MCF 10A (cell line): ENCODE results near the gene TIGIT. TPM values are rescaled to one million over a fixed set of nuclear protein-coding genes. Genes with fewer than 3 reads are reported as not detected.
A peak's percentile ranks its signal among the peaks of the same experiment; 100 is the strongest.

Source experiments
- BruUV-seq: library from RNA; stranded (reverse); fragments of 400-500 nt; replicated peaks from 2 replicates; lab custom pipeline; 2021; lab: Mats Ljungman, UMichigan
- CTCF ChIA-PET: fragments of 300-600 bp; sonication (Branson Sonifier 250); formaldehyde crosslinking; extraction: SDS; loops from one replicate; lab custom pipeline; 2021; ENCODE audit warnings: antibody characterized with exemption, inconsistent platforms; lab: Yijun Ruan, JAX
- POLR2A ChIA-PET: fragments of 300-600, 350-650 bp; sonication (Branson Sonifier 250); formaldehyde crosslinking; extraction: SDS; loops from one replicate; lab custom pipeline; 2020; ENCODE audit warnings: antibody characterized with exemption, inconsistent platforms; lab: Yijun Ruan, JAX
- DNase-seq: peaks from one replicate; pipeline ENCODE4 v3.0.0-alpha.2; 2018; ENCODE audit not compliant: unreplicated experiment
- H3K27ac Mint-ChIP-seq: one replicate; pipeline ENCODE4 v1.8.0; 2022; ENCODE audit warnings: mild to moderate bottlenecking, low read depth, mixed read lengths; ENCODE audit not compliant: unreplicated experiment
- H3K27me3 Mint-ChIP-seq: one replicate; pipeline ENCODE4 v1.8.0; 2022; ENCODE audit warnings: mixed read lengths; ENCODE audit not compliant: insufficient read depth, unreplicated experiment
- H3K36me3 Mint-ChIP-seq: one replicate; pipeline ENCODE4 v1.8.0; 2022; ENCODE audit warnings: mild to moderate bottlenecking, moderate library complexity, mixed read lengths; ENCODE audit not compliant: insufficient read depth, unreplicated experiment
- H3K4me1 Mint-ChIP-seq: one replicate; pipeline ENCODE4 v1.8.0; 2022; ENCODE audit warnings: mixed read lengths; ENCODE audit not compliant: insufficient read depth, unreplicated experiment
- H3K4me3 Mint-ChIP-seq: one replicate; pipeline ENCODE4 v1.8.0; 2022; ENCODE audit warnings: mild to moderate bottlenecking, moderate library complexity, mixed read lengths; ENCODE audit not compliant: unreplicated experiment
- H3K9me3 Mint-ChIP-seq: one replicate; pipeline ENCODE4 v1.8.0; 2022; ENCODE audit warnings: mixed read lengths; ENCODE audit not compliant: unreplicated experiment
- CTCF ChIP-seq: fragments of 200-600 bp; IDR thresholded peaks from one replicate; pipeline ENCODE4 v1.8.0; 2022; ENCODE audit warnings: antibody characterized with exemption, mild to moderate bottlenecking; ENCODE audit not compliant: unreplicated experiment
- intact Hi-C: fragments of 100-400 bp; cut with micrococcal nuclease; formaldehyde crosslinking; loops from 2 replicates; pipeline ENCODE4 v1.14.1; 2022
- total RNA-seq: library from RNA; stranded (reverse); gene quantifications from 2 replicates; pipeline ENCODE4 v1.2.3, GENCODE V29; 2022

The TIGIT gene
- total RNA-seq, 1 experiment from 2014 or later, result not detected

- TF ChIP-seq CTCF, result no peak
- Mint-ChIP-seq H3K4me1 (no peaks in the 10 kb centered on the region), H3K4me3 (no peak overlapping the region), H3K27me3 (no peaks in the 10 kb centered on the region), H3K9me3 (no peaks in the 10 kb centered on the region), H3K36me3 (peaks cover 9% of the 10 kb centered on the region), H3K27ac (no peak overlapping the region)
- CTCF ChIA-PET, result no interaction called here
- intact Hi-C loops, result loop anchor here (10.0 kb wide), 1 partner anchor 488 kb away; no protein-coding TSS in a partner anchor
- POLR2A ChIA-PET, result no interaction called here
- no peak for DNase-seq
- no TSS peak for BruUV-seq
These were observed 38.7 kb downstream of the TIGIT start for GRCh38 chr3:114332342-114333179.

- ChIA-PET CTCF (no interaction called here), POLR2A (no interaction called here)
- Mint-ChIP-seq H3K4me1 (no peaks in the 10 kb centered on the region), H3K27me3 (no peaks in the 10 kb centered on the region), H3K9me3 (no peaks in the 10 kb centered on the region), H3K27ac (no peak overlapping the region), H3K36me3 (peaks cover 14% of the 10 kb centered on the region), H3K4me3 (no peak overlapping the region)
- intact Hi-C loops, result loop anchor here (10.0 kb wide), 1 partner anchor 489 kb away; no protein-coding TSS in a partner anchor
- no peak for DNase-seq
- no TSS peak for BruUV-seq
- no peak for TF ChIP-seq CTCF
These were observed 39.5 kb downstream of the TIGIT start for GRCh38 chr3:114333180-114333922.

- peaks cover 20% of the 10 kb centered on the region for H3K36me3 Mint-ChIP-seq
- no peaks in the 10 kb centered on the region for H3K27me3 Mint-ChIP-seq
- no TSS peak for BruUV-seq
- H3K9me3 Mint-ChIP-seq, result no peaks in the 10 kb centered on the region
- intact Hi-C loops, result loop anchor here (10.0 kb wide), 1 partner anchor 489 kb away; no protein-coding TSS in a partner anchor
- TF ChIP-seq CTCF, result no peak
- DNase-seq, result no peak
- H3K4me3 Mint-ChIP-seq, result no peak overlapping the region
- no peaks in the 10 kb centered on the region for H3K4me1 Mint-ChIP-seq
- ChIA-PET POLR2A (no interaction called here), CTCF (interaction anchor here (0.9 to 1.4 kb wide), 2 partner anchors 182 to 187 kb away, joined by 3 to 4 read pairs; no protein-coding TSS in a partner anchor)
- no peak overlapping the region for H3K27ac Mint-ChIP-seq
These were observed 40.1 kb downstream of the TIGIT start for GRCh38 chr3:114333923-114334240.

- ChIA-PET CTCF (interaction anchor here (0.6 to 2.2 kb wide), 12 partner anchors 16 to 252 kb away, joined by 3 to 12 read pairs (median 3); partner anchors contain the start of gene TIGIT), POLR2A (no interaction called here)
- Mint-ChIP-seq H3K27me3 (no peaks in the 10 kb centered on the region), H3K27ac (no peak overlapping the region), H3K9me3 (no peaks in the 10 kb centered on the region), H3K4me3 (no peak overlapping the region), H3K36me3 (peaks cover 22% of the 10 kb centered on the region), H3K4me1 (no peaks in the 10 kb centered on the region)
- no TSS peak for BruUV-seq
- peak; percentile 30 for TF ChIP-seq CTCF
- intact Hi-C loops, result loop anchor here (1.0 to 10.0 kb wide), 2 partner anchors 184 to 491 kb away; no protein-coding TSS in a partner anchor
- no peak for DNase-seq
These were observed 42.4 kb downstream of the TIGIT start for GRCh38 chr3:114336122-114336697.
